ACC112 (cell line): Measurements from ENCODE around the gene MSRB1.

Experiments used
- H2AFZ ChIP-seq: fragments of 200-600 bp; sonication (generic); one replicate; pipeline ENCODE4 v1.6.0; 2017; ENCODE audit warnings: antibody characterized with exemption, low read length; ENCODE audit not compliant: unreplicated experiment
- H3K27ac ChIP-seq: fragments of 200-600 bp; sonication (generic); 2 replicates; pipeline ENCODE4 v1.5.1; 2014; ENCODE audit warnings: low read depth, mild to moderate bottlenecking, antibody characterized with exemption, low read length, moderate library complexity
- H3K27me3 ChIP-seq: fragments of 200-600 bp; sonication (generic); 2 replicates; pipeline ENCODE4 v1.6.1; 2014; ENCODE audit warnings: mild to moderate bottlenecking, antibody characterized with exemption, low read length, moderate library complexity, mixed read lengths; ENCODE audit not compliant: insufficient read depth
- H3K36me3 ChIP-seq: fragments of 200-600 bp; sonication (generic); 2 replicates; pipeline ENCODE4 v1.6.1; 2016; ENCODE audit warnings: mild to moderate bottlenecking, antibody characterized with exemption, low read length, moderate library complexity, mixed read lengths; ENCODE audit not compliant: insufficient read depth
- H3K4me1 ChIP-seq: fragments of 200-600 bp; sonication (generic); one replicate; pipeline ENCODE4 v1.6.1; 2016; ENCODE audit warnings: low read length, mixed read lengths; ENCODE audit not compliant: insufficient read depth, unreplicated experiment, control insufficient read depth
- H3K4me3 ChIP-seq: fragments of 200-600 bp; sonication (generic); 2 replicates; pipeline ENCODE4 v1.5.1; 2014; ENCODE audit warnings: mild to moderate bottlenecking, low read depth, low read length
- H3K79me2 ChIP-seq: fragments of 200-600 bp; sonication (generic); one replicate; pipeline ENCODE4 v1.6.0; 2016; ENCODE audit warnings: low read length; ENCODE audit not compliant: control insufficient read depth, unreplicated experiment, insufficient read depth

MSRB1 gene

DNA sequence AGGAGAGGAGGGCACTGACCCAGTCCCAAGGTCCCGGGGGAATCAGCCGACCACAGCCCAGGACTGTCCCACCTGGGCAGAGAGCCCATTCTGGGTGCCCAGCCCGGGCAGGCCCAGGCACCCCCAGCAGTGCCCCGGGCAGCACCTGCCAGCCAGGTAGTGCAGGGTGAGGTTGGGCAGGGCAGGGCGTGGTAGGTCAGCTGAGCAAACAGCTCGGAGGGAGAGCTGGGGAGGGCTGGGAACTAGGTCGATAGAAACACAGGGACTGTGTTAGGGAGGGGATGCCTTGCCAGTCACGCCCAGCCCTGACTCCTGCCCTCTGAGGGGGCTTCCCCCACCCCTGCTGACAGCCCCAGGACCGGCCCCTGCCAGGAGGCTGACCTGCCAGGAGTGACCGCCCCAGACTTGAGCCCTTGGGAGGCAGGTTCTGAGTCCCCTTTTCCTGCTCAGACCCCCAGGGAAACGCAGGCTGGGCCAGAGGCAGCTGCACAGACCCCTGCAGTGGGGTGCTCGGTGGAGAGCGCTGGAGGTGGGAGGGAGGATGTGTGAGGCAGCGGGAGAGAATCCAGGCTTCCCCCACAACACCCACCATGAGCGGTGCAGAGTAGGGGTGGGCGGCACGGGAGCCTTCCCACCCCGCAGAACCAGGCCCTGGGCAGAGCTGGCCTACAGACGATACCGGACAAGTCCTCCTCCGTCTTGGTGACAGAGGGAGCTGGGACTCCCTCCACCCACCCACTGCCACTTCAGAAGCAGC is 29.5 kb downstream of the MSRB1 start:
- Histone ChIP-seq H3K79me2 (no peaks in the 10 kb centered on the region), H3K27me3 (peaks cover 18% of the 10 kb centered on the region), H3K4me1 (no peaks in the 10 kb centered on the region), H3K27ac (no peak overlapping the region), H3K4me3 (no peak overlapping the region), H3K36me3 (no peaks in the 10 kb centered on the region), H2AFZ (no peak overlapping the region)

DNA sequence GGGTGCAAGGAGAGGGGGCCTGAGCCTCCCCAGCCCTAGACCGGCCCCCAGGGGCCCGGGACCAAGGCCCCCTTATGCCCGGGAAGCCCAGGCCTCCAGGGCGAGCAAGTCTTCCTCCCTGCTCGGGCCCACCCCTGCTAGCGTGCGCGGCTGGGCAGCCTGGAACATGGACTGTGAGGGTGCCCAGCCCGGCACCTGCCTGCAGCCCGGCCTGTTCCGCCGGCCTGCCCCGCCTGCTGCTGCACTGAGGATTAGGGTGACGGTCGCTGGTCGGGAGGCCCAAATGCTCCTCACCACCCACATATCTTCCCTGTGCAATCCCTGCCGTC is 30.8 kb downstream of the MSRB1 start:
- H3K27ac ChIP-seq, result no peak overlapping the region
- no peaks in the 10 kb centered on the region for H3K36me3 ChIP-seq
- H3K27me3 ChIP-seq, result peaks cover 10% of the 10 kb centered on the region
- H3K4me3 ChIP-seq, result no peak overlapping the region
- no peaks in the 10 kb centered on the region for H3K79me2 ChIP-seq
- H2AFZ ChIP-seq, result no peak overlapping the region
- no peaks in the 10 kb centered on the region for H3K4me1 ChIP-seq

DNA sequence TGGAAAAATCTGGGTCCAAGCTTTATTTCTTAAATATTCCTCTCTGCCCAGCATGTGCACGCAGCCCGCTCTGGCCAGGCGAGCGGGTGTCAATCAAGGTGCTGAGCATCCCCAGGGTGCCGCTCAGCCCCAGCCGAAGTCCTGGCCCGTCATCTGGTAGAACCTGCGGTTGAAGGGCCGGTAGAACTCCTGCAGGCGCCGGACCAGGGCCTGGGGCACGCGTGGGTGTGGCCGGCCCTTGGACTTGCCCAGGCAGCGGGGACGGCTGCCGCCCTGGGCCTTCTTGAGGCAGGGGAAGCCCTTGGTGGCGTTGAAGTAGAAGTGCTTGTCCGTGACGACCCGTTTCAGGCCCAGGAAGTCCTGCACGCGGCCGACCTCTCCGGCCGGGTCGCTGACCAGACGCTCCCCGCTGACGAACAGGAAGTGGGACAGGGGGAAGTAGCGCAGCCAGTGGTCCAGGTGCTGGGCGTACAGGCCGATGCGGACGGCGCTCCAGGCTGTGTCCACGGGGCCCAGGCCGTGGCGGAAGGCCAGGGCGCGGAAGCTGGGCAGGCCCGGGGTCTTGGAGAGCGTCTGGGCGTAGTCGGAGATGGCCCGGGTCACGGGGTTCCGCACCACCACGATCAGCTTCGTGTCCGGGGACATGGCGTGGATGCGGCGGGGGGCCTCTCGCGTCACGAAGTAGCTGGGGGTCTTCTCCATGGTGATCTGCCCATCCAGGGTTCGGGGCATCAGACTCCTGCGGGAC is 31.4 kb downstream of the MSRB1 start:
- Histone ChIP-seq H3K36me3 (no peaks in the 10 kb centered on the region), H3K4me1 (no peaks in the 10 kb centered on the region), H3K27me3 (peaks cover 4% of the 10 kb centered on the region), H3K79me2 (no peaks in the 10 kb centered on the region), H2AFZ (no peak overlapping the region), H3K27ac (no peak overlapping the region), H3K4me3 (no peak overlapping the region)

DNA sequence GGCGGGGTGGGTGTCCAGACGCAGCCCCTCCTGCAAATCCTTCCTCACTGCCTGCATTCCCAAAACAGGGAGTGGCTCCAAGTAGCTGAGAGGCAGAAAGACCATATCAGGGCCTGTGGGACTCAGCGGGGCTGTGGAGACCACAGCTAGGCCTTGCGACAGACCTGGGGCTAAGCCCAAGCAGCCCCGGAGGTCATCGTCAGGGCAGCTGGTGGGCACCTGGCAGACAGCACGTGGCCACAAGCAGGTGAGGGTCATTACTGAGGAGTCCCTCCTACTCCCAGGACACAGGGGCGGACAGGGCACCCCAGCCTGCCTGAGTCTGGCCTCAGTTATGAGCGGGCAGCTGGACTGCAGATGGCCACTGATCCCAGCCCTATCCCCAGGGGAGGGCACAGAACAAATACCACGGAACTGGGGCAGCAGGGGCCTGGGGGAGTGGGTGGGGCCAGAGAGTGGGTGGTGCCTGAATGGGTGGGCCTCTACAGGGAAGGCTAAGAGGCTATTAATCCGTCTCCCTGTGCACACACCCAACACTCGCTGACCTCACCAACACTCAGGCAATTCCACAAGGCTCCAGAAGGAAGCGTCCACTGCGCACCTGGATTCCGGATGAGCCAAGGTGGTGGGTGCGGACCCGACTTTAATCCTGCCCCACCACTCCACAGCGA is 33.3 kb downstream of the MSRB1 start:
- Histone ChIP-seq H3K27ac (no peak overlapping the region), H3K36me3 (no peaks in the 10 kb centered on the region), H3K27me3 (peaks cover 4% of the 10 kb centered on the region; the same call in 1 of the 2 replicates), H3K79me2 (no peaks in the 10 kb centered on the region), H3K4me1 (no peaks in the 10 kb centered on the region), H2AFZ (no peak overlapping the region), H3K4me3 (no peak overlapping the region)

DNA sequence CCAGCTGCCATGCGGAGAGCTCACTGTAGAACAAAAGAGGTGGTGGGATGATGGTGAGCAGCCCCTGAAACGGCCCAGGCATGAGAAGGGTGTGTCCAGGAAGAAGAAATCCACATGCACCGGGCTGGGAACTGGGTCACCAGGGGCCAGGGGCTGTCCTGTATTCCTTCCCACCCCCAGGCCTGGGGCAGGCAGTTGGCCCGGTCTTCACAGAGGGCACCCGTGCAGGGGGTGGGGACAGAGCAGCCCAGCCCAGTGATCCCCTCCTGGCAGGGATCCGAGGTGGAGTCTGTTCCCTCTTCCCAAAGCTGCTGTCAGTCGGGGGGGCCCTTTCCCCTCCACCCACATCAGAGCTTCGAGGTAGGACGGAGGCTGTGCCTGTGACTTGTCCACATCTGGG is 34.0 kb downstream of the MSRB1 start:
- H3K79me2 ChIP-seq, result no peaks in the 10 kb centered on the region
- no peak overlapping the region for H3K4me3 ChIP-seq
- peaks cover 9% of the 10 kb centered on the region; the same call in 1 of the 2 replicates for H3K27me3 ChIP-seq
- H3K27ac ChIP-seq, result no peak overlapping the region
- H3K36me3 ChIP-seq, result no peaks in the 10 kb centered on the region
- no peak overlapping the region for H2AFZ ChIP-seq
- H3K4me1 ChIP-seq, result no peaks in the 10 kb centered on the region

DNA sequence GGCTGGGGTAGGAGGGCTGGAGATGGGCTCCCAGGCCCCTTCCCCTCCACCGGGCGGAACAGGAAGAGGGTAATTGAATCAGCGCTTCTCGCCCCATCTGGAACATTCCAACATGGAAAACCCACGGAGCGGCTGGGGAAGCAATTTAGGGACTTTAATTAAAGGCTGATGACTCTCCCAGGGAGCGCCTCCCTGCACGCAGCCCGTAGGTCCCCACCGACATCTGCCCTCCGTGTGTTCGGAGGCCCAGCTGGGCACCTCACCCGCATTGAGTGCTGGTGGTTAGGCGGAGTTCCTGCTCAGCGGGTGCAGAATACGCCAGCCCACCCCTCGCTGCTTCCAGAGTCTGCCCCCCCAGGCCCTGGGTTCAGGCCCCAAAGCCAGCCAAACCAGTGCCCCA is 34.8 kb downstream of the MSRB1 start:
- no peaks in the 10 kb centered on the region for H3K79me2 ChIP-seq
- peaks cover 12% of the 10 kb centered on the region; the same call in 1 of the 2 replicates for H3K27me3 ChIP-seq
- no peaks in the 10 kb centered on the region for H3K4me1 ChIP-seq
- H3K36me3 ChIP-seq, result no peaks in the 10 kb centered on the region
- no peak overlapping the region for H3K27ac ChIP-seq
- H2AFZ ChIP-seq, result no peak overlapping the region
- H3K4me3 ChIP-seq, result no peak overlapping the region

DNA sequence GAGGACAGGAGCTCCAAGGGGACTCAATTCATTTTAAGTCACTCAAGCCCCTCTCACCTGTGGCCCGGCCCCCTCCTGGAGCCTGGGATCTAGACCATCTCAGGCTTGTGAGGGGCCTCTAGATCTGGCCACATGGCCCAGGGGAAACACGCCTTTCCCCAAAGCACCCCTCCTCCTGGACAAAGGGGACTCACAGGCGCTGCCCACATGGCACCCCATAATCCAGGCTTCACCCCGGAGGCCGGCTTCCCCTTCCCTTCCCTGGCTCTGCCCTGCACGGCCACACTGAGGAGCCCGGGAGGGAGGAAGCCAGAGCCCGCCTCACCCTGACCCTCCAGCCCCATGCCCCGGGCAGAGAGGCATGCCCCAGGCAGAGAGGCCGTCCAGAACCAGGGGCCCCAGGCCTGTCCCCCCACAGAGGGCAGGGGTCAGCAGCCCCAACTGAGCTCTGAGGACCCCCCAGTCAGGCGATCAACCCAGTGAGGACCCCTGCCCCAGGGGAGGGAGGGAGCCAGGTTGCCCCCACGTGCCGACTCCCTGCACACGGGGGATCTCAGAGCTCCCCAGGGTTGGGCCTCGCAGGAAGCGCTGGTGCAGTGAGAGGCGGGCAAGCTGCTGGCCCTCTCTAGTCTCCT is 35.7 kb downstream of the MSRB1 start:
- no peak overlapping the region for H3K27ac ChIP-seq
- H3K4me1 ChIP-seq, result no peaks in the 10 kb centered on the region
- no peak overlapping the region for H2AFZ ChIP-seq
- H3K36me3 ChIP-seq, result no peaks in the 10 kb centered on the region
- no peaks in the 10 kb centered on the region for H3K79me2 ChIP-seq
- no peak overlapping the region for H3K4me3 ChIP-seq
- peaks cover 12% of the 10 kb centered on the region; the same call in 1 of the 2 replicates for H3K27me3 ChIP-seq

DNA sequence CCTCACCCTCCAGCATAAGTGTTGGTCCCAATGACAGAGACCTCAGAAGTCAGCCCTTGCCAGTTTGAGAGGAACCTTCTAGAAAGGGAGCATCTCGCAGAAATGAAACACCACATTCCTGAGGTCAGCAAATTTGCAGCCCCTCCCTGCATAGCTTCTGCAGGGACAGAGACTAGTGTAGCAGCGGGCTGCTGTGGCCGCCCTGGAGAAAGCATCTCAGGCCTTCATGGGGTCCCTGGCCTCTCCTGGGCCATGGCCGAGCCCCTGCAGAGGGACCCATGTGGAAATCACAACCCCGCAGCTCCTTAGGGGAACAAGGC is 36.2 kb downstream of the MSRB1 start:
- Histone ChIP-seq H3K79me2 (no peaks in the 10 kb centered on the region), H3K4me3 (no peak overlapping the region), H3K27me3 (peaks cover 12% of the 10 kb centered on the region; the same call in 1 of the 2 replicates), H3K36me3 (no peaks in the 10 kb centered on the region), H3K4me1 (no peaks in the 10 kb centered on the region), H2AFZ (no peak overlapping the region), H3K27ac (no peak overlapping the region)

DNA sequence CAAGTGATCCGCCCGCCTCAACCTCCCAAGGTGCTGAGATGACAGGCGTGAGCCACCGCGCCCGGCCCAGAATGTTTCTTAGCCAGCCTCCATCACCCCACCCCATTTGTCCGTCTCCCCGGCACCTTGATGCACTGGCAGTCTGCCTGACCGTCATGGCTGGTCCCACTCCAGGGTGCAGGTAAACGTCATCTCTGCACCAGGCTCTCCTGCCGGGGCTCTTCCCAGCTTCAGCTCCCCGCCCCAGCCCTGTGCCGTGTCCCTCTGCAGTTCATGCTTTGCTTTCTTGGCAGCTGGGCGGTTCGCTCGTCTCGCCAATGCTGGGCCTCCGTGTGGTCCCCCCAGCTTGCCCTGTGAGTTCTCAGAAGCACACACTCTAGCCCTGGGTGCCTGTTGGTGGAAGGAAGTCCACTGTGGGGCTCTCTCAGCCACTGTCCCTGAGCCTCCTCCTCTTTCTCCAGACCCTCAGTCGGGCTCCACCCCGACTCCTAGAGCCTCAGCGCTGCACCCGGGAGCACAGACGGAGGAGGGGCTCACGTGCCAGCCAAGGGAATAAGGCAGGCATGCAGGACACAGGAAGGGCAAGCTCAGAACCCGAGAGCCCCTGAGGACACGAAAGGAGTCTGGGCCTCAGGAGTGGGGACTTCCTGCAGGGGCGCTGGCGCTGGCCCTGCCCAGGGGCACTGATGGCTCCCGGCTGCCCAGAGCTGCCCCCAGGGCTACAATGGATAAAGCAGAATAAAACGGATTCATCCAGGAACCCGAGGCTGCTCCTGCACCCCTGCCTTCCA is 36.7 kb downstream of the MSRB1 start:
- no peak overlapping the region for H2AFZ ChIP-seq
- peaks cover 12% of the 10 kb centered on the region; the same call in 1 of the 2 replicates for H3K27me3 ChIP-seq
- no peaks in the 10 kb centered on the region for H3K36me3 ChIP-seq
- no peak overlapping the region for H3K4me3 ChIP-seq
- H3K79me2 ChIP-seq, result no peaks in the 10 kb centered on the region
- no peaks in the 10 kb centered on the region for H3K4me1 ChIP-seq
- no peak overlapping the region for H3K27ac ChIP-seq
